ENCODE data around the gene PDK2. TPM values are rescaled to one million over a fixed set of nuclear protein-coding genes. Genes with fewer than 3 reads are reported as not detected.
A peak's percentile ranks its signal among the peaks of the same experiment; 100 is the strongest.
"Not testable (repeated sequence)": the region's sequence is repeated elsewhere in the genome, so short reads cannot be mapped to it uniquely, and the experiment has no call there.

PDK2 gene
- total RNA-seq, 2 donors from 2014 or later: 26.6 to 34.6 TPM

GRCh38 chr17:50052822-50053653, 42.1 kb upstream of the PDK2 start:
- H3K27me3 Mint-ChIP-seq (ENCODE audit: low read depth): no peaks in the 10 kb centered on the region
- H3K36me3 Mint-ChIP-seq (ENCODE audit: insufficient read depth in 2 of 2): peaks cover 0 to 3% of the 10 kb centered on the region in 2 donors
- ATAC-seq (replicated peaks in 1 of 2) (no peak), DNase-seq (no peak)
- no peak overlapping the region for H3K4me3 Mint-ChIP-seq
- peaks cover 61% of the 10 kb centered on the region for H3K4me1 Mint-ChIP-seq (ENCODE audit: low read depth)
- H3K27ac Mint-ChIP-seq: no peak overlapping the region
- H3K9me3 Mint-ChIP-seq: no peaks in the 10 kb centered on the region

GRCh38 chr17:50053654-50053960, 41.5 kb upstream of the PDK2 start:
- Mint-ChIP-seq H3K4me1 (ENCODE audit: low read depth) (peaks cover 60% of the 10 kb centered on the region), H3K9me3 (no peaks in the 10 kb centered on the region), H3K27me3 (ENCODE audit: low read depth) (no peaks in the 10 kb centered on the region), H3K27ac (no peak overlapping the region), H3K36me3 (ENCODE audit: insufficient read depth in 2 of 2) (peaks cover 0 to 3% of the 10 kb centered on the region in 2 donors), H3K4me3 (no peak overlapping the region)
- DNase-seq: no peak
- no peak for ATAC-seq (replicated peaks in 1 of 2)

- DNase-seq: no peak
- peaks cover 0 to 3% of the 10 kb centered on the region in 2 donors for H3K36me3 Mint-ChIP-seq (ENCODE audit: insufficient read depth in 2 of 2)
- H3K9me3 Mint-ChIP-seq: no peaks in the 10 kb centered on the region
- ATAC-seq (replicated peaks in 1 of 2): no peak
- H3K4me3 Mint-ChIP-seq: peak overlapping the region; percentile 96 to 98
- H3K27ac Mint-ChIP-seq: peak overlapping the region; percentile 78
- peaks cover 46% of the 10 kb centered on the region for H3K4me1 Mint-ChIP-seq (ENCODE audit: low read depth)
- no peaks in the 10 kb centered on the region for H3K27me3 Mint-ChIP-seq (ENCODE audit: low read depth)
Measured at GRCh38 chr17:50055055-50055425, 40.1 kb upstream of the PDK2 start.

- Mint-ChIP-seq H3K36me3 (ENCODE audit: insufficient read depth in 2 of 2) (peaks cover 0 to 3% of the 10 kb centered on the region in 2 donors), H3K4me3 (peak within 1 kb of the TSS; percentile 96 to 98), H3K27me3 (ENCODE audit: low read depth) (no peaks in the 10 kb centered on the region), H3K9me3 (no peaks in the 10 kb centered on the region), H3K27ac (peak within 1 kb of the TSS; percentile 78), H3K4me1 (ENCODE audit: low read depth) (peaks cover 40% of the 10 kb centered on the region)
- ATAC-seq (replicated peaks in 1 of 2): peak; percentile 59 to 60
- peak; percentile 62 to 66 for DNase-seq
Measured at GRCh38 chr17:50055426-50056216, 39.5 kb upstream of the PDK2 start, which contains the start of gene ITGA3. Gene ITGA3, plus strand, starts transcription at chr17:50056110. Its CDS starts 330 bp downstream, at chr17:50056440.

GRCh38 chr17:50056217-50056960, 38.8 kb upstream of the PDK2 start:
- Mint-ChIP-seq H3K27ac (no peak overlapping the region), H3K36me3 (ENCODE audit: insufficient read depth in 2 of 2) (peaks cover 0 to 3% of the 10 kb centered on the region in 2 donors), H3K9me3 (no peaks in the 10 kb centered on the region), H3K4me1 (ENCODE audit: low read depth) (peaks cover 32% of the 10 kb centered on the region), H3K27me3 (ENCODE audit: low read depth) (no peaks in the 10 kb centered on the region), H3K4me3 (peak overlapping the region; percentile 96 to 98)
- ATAC-seq (replicated peaks in 1 of 2) (peak; percentile 77 to 79), DNase-seq (peak; percentile 77 to 79)

- Mint-ChIP-seq H3K4me1 (ENCODE audit: low read depth) (peaks cover 26% of the 10 kb centered on the region), H3K4me3 (peak overlapping the region; percentile 96 to 98), H3K27me3 (ENCODE audit: low read depth) (no peaks in the 10 kb centered on the region), H3K9me3 (no peaks in the 10 kb centered on the region), H3K27ac (no peak overlapping the region), H3K36me3 (ENCODE audit: insufficient read depth in 2 of 2) (peaks cover 0 to 3% of the 10 kb centered on the region in 2 donors)
- DNase-seq (no peak), ATAC-seq (replicated peaks in 1 of 2) (no peak)
Measured at GRCh38 chr17:50056961-50057330, 38.2 kb upstream of the PDK2 start.

- H3K36me3 Mint-ChIP-seq (ENCODE audit: insufficient read depth in 2 of 2): peaks cover 0 to 3% of the 10 kb centered on the region in 2 donors
- peak overlapping the region; percentile 62 to 96 for H3K4me3 Mint-ChIP-seq
- no peak overlapping the region for H3K27ac Mint-ChIP-seq
- H3K4me1 Mint-ChIP-seq (ENCODE audit: low read depth): peaks cover 21% of the 10 kb centered on the region
- DNase-seq (no peak), ATAC-seq (replicated peaks in 1 of 2) (no peak)
- H3K9me3 Mint-ChIP-seq: no peaks in the 10 kb centered on the region
- no peaks in the 10 kb centered on the region for H3K27me3 Mint-ChIP-seq (ENCODE audit: low read depth)
Measured at GRCh38 chr17:50057521-50057991, 37.6 kb upstream of the PDK2 start.

- Mint-ChIP-seq H3K9me3 (no peaks in the 10 kb centered on the region), H3K4me1 (ENCODE audit: low read depth) (peaks cover 21% of the 10 kb centered on the region), H3K4me3 (no peak overlapping the region), H3K27ac (no peak overlapping the region), H3K27me3 (ENCODE audit: low read depth) (no peaks in the 10 kb centered on the region), H3K36me3 (ENCODE audit: insufficient read depth in 2 of 2) (peaks cover 0 to 3% of the 10 kb centered on the region in 2 donors)
- no peak for ATAC-seq (replicated peaks in 1 of 2)
- no peak for DNase-seq
Measured at GRCh38 chr17:50058296-50058953, 36.7 kb upstream of the PDK2 start.

GRCh38 chr17:50059256-50059655, 35.9 kb upstream of the PDK2 start:
- Mint-ChIP-seq H3K36me3 (ENCODE audit: insufficient read depth in 2 of 2) (peaks cover 0 to 3% of the 10 kb centered on the region in 2 donors), H3K4me1 (ENCODE audit: low read depth) (peaks cover 21% of the 10 kb centered on the region), H3K27me3 (ENCODE audit: low read depth) (no peaks in the 10 kb centered on the region), H3K9me3 (no peaks in the 10 kb centered on the region), H3K4me3 (no peak overlapping the region), H3K27ac (no peak overlapping the region)
- ATAC-seq (replicated peaks in 1 of 2) (no peak), DNase-seq (no peak)

- ATAC-seq (replicated peaks in 1 of 2): no peak
- Mint-ChIP-seq H3K36me3 (ENCODE audit: insufficient read depth in 2 of 2) (peaks cover 0 to 3% of the 10 kb centered on the region in 2 donors), H3K4me3 (no peak overlapping the region)
Measured at GRCh38 chr17:50059759-50060273, 35.3 kb upstream of the PDK2 start.

GRCh38 chr17:50060951-50061712, 34.0 kb upstream of the PDK2 start:
- DNase-seq: no peak

More at GRCh38 chr17:50059759-50060273, 35.3 kb upstream of the PDK2 start:
- no peak for DNase-seq
- H3K9me3 Mint-ChIP-seq: no peaks in the 10 kb centered on the region
- H3K4me1 Mint-ChIP-seq (ENCODE audit: low read depth): peaks cover 18% of the 10 kb centered on the region
- H3K27ac Mint-ChIP-seq: no peak overlapping the region
- H3K27me3 Mint-ChIP-seq (ENCODE audit: low read depth): no peaks in the 10 kb centered on the region

GRCh38 chr17:50061713-50062045, 33.5 kb upstream of the PDK2 start:
- not testable (repeated sequence) for H3K27ac Mint-ChIP-seq; H3K27me3 Mint-ChIP-seq (ENCODE audit: low read depth); ATAC-seq (replicated peaks in 1 of 2); H3K36me3 Mint-ChIP-seq (ENCODE audit: insufficient read depth in 2 of 2); H3K9me3 Mint-ChIP-seq; H3K4me3 Mint-ChIP-seq; DNase-seq
- peaks cover 12% of the 10 kb centered on the region for H3K4me1 Mint-ChIP-seq (ENCODE audit: low read depth)

More at GRCh38 chr17:50060951-50061712, 34.0 kb upstream of the PDK2 start:
- H3K9me3 Mint-ChIP-seq: no peaks in the 10 kb centered on the region
- no peak for ATAC-seq (replicated peaks in 1 of 2)
- no peaks in the 10 kb centered on the region for H3K27me3 Mint-ChIP-seq (ENCODE audit: low read depth)
- H3K4me3 Mint-ChIP-seq: no peak overlapping the region
- H3K27ac Mint-ChIP-seq: no peak overlapping the region
- H3K4me1 Mint-ChIP-seq (ENCODE audit: low read depth): peaks cover 12% of the 10 kb centered on the region
- no peaks in the 10 kb centered on the region for H3K36me3 Mint-ChIP-seq (ENCODE audit: insufficient read depth in 2 of 2)
